Mammary epithelial cell (primary cell): ENCODE results near the gene ARHGEF10L.

Experiments
- CTCF ChIP-seq, 2 donors: IDR thresholded peaks in 1 of 2; conservative IDR thresholded peaks in 1 of 2; 2 replicates each; pipeline ENCODE4 v1.5.1; 2011 to 2012; ENCODE audit warnings: inconsistent platforms in 2 of 2, low read length in 2 of 2, mild to moderate bottlenecking in 2 of 2, control low read depth in 1 of 2, low read depth in 1 of 2; ENCODE audit not compliant: insufficient read depth in 1 of 2; ENCODE audit errors: extremely low read depth in 1 of 2
- EZH2 ChIP-seq: IDR thresholded peaks from 2 replicates; pipeline ENCODE4 v1.6.1; 2012; ENCODE audit warnings: low read length, inconsistent platforms, borderline replicate concordance

GRCh38 chr1:17721444-17721843, 181.9 kb downstream of the ARHGEF10L start:
- no peak for TF ChIP-seq CTCF (conservative IDR thresholded peaks at IDR 0.05 in 1 of 2, IDR thresholded peaks at IDR 0.05 in 1 of 2; ENCODE audit: extremely low read depth in 1 of 2, insufficient read depth in 1 of 2, low read depth in 1 of 2, low read length in 2 of 2)
- TF ChIP-seq EZH2: no peak
